H9 (cell line): Measurements from ENCODE around the gene TANGO6. TPM values are rescaled to one million over a fixed set of nuclear protein-coding genes. Genes with fewer than 3 reads are reported as not detected.

Source experiments
- DNase-seq: peaks from one replicate; pipeline ENCODE4 v3.0.0-alpha.2; 2017
- H2AFZ ChIP-seq: one replicate; pipeline ENCODE4 v1.6.1; 2013; ENCODE audit warnings: mild to moderate bottlenecking, low read length, control low read depth, moderate library complexity
- H2AK5ac ChIP-seq: 2 replicates; pipeline ENCODE4 v1.6.1; 2013; ENCODE audit warnings: low read length, control low read depth, mixed read lengths; ENCODE audit not compliant: insufficient read length
- H2BK120ac ChIP-seq: one replicate; pipeline ENCODE4 v1.6.1; 2013; ENCODE audit warnings: low read depth, mild to moderate bottlenecking, low read length, control low read depth, inconsistent platforms; ENCODE audit not compliant: poor library complexity, severe bottlenecking
- H2BK12ac ChIP-seq: 2 replicates; pipeline ENCODE4 v1.6.1; 2013; ENCODE audit warnings: low read length, control low read depth, mixed read lengths, low read depth; ENCODE audit not compliant: insufficient read length
- H2BK15ac ChIP-seq: 2 replicates; pipeline ENCODE4 v1.6.1; 2013; ENCODE audit warnings: low read depth, low read length, control low read depth
- H2BK20ac ChIP-seq: one replicate; pipeline ENCODE4 v1.6.1; 2013; ENCODE audit warnings: low read depth, mild to moderate bottlenecking, low read length, control low read depth, inconsistent platforms; ENCODE audit not compliant: poor library complexity, severe bottlenecking
- H2BK5ac ChIP-seq: 2 replicates; pipeline ENCODE4 v1.6.1; 2013; ENCODE audit warnings: low read length, control low read depth, mixed read lengths; ENCODE audit not compliant: insufficient read length
- H3K14ac ChIP-seq: 2 replicates; pipeline ENCODE4 v1.6.1; 2013; ENCODE audit warnings: low read length, control low read depth; ENCODE audit not compliant: insufficient read depth
- H3K18ac ChIP-seq: 2 replicates; pipeline ENCODE4 v1.6.1; 2013; ENCODE audit warnings: low read depth, mild to moderate bottlenecking, mixed read lengths, low read length, control low read depth; ENCODE audit not compliant: insufficient read length
- H3K23ac ChIP-seq: 2 replicates; pipeline ENCODE4 v1.6.1; 2013; ENCODE audit warnings: low read length, control low read depth, mixed read lengths, low read depth; ENCODE audit not compliant: insufficient read length
- H3K23me2 ChIP-seq: 2 replicates; pipeline ENCODE4 v1.6.1; 2013; ENCODE audit warnings: low read depth, mild to moderate bottlenecking, mixed read lengths, low read length, control low read depth; ENCODE audit not compliant: insufficient read length, poor library complexity, severe bottlenecking
- H3K27ac ChIP-seq: 2 replicates; pipeline ENCODE4 v1.5.1; 2013; ENCODE audit warnings: low read length, control low read depth, mixed read lengths, low read depth; ENCODE audit not compliant: insufficient read length
- H3K27me3 ChIP-seq: 2 replicates; pipeline ENCODE4 v1.6.1; 2013; ENCODE audit warnings: low read length, control low read depth, inconsistent platforms; ENCODE audit not compliant: insufficient read depth
- H3K4ac ChIP-seq: 2 replicates; pipeline ENCODE4 v1.6.1; 2013; ENCODE audit warnings: low read depth, mild to moderate bottlenecking, control low read depth, inconsistent platforms, low read length, moderate library complexity
- H3K4me1 ChIP-seq: 2 replicates; pipeline ENCODE4 v1.6.1; 2013; ENCODE audit warnings: low read length, control low read depth, inconsistent platforms; ENCODE audit not compliant: insufficient read depth
- H3K4me2 ChIP-seq: 2 replicates; pipeline ENCODE4 v1.6.1; 2013; ENCODE audit warnings: low read length, control low read depth, mixed read lengths; ENCODE audit not compliant: insufficient read length, insufficient read depth
- H3K56ac ChIP-seq: 2 replicates; pipeline ENCODE4 v1.6.1; 2013; ENCODE audit warnings: low read depth, mild to moderate bottlenecking, mixed read lengths, low read length, control low read depth; ENCODE audit not compliant: insufficient read length
- H3K79me1 ChIP-seq: 2 replicates; pipeline ENCODE4 v1.6.1; 2013; ENCODE audit warnings: low read depth, mild to moderate bottlenecking, moderate library complexity, low read length, control low read depth, inconsistent platforms; ENCODE audit not compliant: insufficient read depth, poor library complexity, severe bottlenecking
- H3K79me2 ChIP-seq: 2 replicates; pipeline ENCODE4 v1.6.1; 2013; ENCODE audit warnings: low read length, control low read depth, inconsistent platforms; ENCODE audit not compliant: insufficient read depth
- H3K9ac ChIP-seq: 2 replicates; pipeline ENCODE4 v1.6.1; 2013; ENCODE audit warnings: low read length, control low read depth, mixed read lengths; ENCODE audit not compliant: insufficient read length; ENCODE audit errors: extremely low read depth
- H3K9me3 ChIP-seq: one replicate; pipeline ENCODE4 v1.6.1; 2013; ENCODE audit warnings: low read depth, low read length, inconsistent platforms; ENCODE audit not compliant: control insufficient read depth
- H3T11ph ChIP-seq: one replicate; pipeline ENCODE4 v1.6.1; 2013; ENCODE audit warnings: mild to moderate bottlenecking, low read length, control low read depth, inconsistent platforms
- H4K20me1 ChIP-seq: one replicate; pipeline ENCODE4 v1.6.1; 2013; ENCODE audit not compliant: control insufficient read depth, insufficient read length, insufficient read depth
- H4K5ac ChIP-seq: 2 replicates; pipeline ENCODE4 v1.6.1; 2013; ENCODE audit warnings: low read depth, mild to moderate bottlenecking, mixed read lengths, low read length, control low read depth; ENCODE audit not compliant: insufficient read length
- H4K8ac ChIP-seq: replicated peaks from 2 replicates; pipeline ENCODE4 v1.6.1; 2013; ENCODE audit warnings: low read length, control low read depth, mixed read lengths, low read depth; ENCODE audit not compliant: insufficient read length
- H4K91ac ChIP-seq: 2 replicates; pipeline ENCODE4 v1.6.1; 2013; ENCODE audit warnings: low read depth, mild to moderate bottlenecking, moderate library complexity, mixed read lengths, low read length, control low read depth; ENCODE audit not compliant: insufficient read length
- H3K27ac Mint-ChIP-seq, 3 experiments: 2 replicates in 2 of 3; 3 replicates in 1 of 3; pipeline ENCODE4 v1.8.0; 2020 to 2021; ENCODE audit warnings: mixed read lengths in 3 of 3, mild to moderate bottlenecking in 1 of 3, moderate library complexity in 1 of 3
- H3K27me3 Mint-ChIP-seq: 2 replicates; pipeline ENCODE4 v1.8.0; 2021; ENCODE audit warnings: low read depth, mild to moderate bottlenecking, moderate library complexity, mixed read lengths
- H3K36me3 Mint-ChIP-seq, 3 experiments: 2 replicates in 2 of 3; 3 replicates in 1 of 3; pipeline ENCODE4 v1.8.0; 2020 to 2021; ENCODE audit warnings: low read depth in 3 of 3, mixed read lengths in 3 of 3; ENCODE audit not compliant: insufficient read depth in 1 of 3
- H3K4me1 Mint-ChIP-seq, 2 experiments: 2 replicates each; pipeline ENCODE4 v1.8.0; 2020; ENCODE audit warnings: mixed read lengths in 2 of 2
- H3K4me3 Mint-ChIP-seq, 2 experiments: 2 replicates in 1 of 2; 3 replicates in 1 of 2; pipeline ENCODE4 v1.8.0; 2020 to 2021; ENCODE audit warnings: mild to moderate bottlenecking in 2 of 2, mixed read lengths in 2 of 2, moderate library complexity in 1 of 2
- H3K9me3 Mint-ChIP-seq, 2 experiments: 2 replicates in 1 of 2; 3 replicates in 1 of 2; pipeline ENCODE4 v1.8.0; 2020; ENCODE audit warnings: mild to moderate bottlenecking in 2 of 2, mixed read lengths in 2 of 2, moderate library complexity in 1 of 2
- CTCF ChIP-seq: fragments of 200-600 bp; sonication (generic); conservative IDR thresholded peaks from 3 replicates; pipeline ENCODE4 v1.8.0; 2021; ENCODE audit warnings: antibody characterized with exemption, mild to moderate bottlenecking
- WGBS: extraction: QIAGEN DNeasy Blood & Tissue Kit; methylation state at CpG from one replicate; pipeline ENCODE4 v1.1.7; 2013; ENCODE audit warnings: missing lambda C conversion rate, low lambda C conversion rate, mixed read lengths; ENCODE audit not compliant: insufficient read length; ENCODE audit errors: extremely low coverage; 5-methylcytosine and 5-hydroxymethylcytosine counted together
- total RNA-seq: library from RNA; stranded (reverse); gene quantifications from 2 replicates; pipeline ENCODE4 v1.2.1, GENCODE V29; 2021

TANGO6 gene
- total RNA-seq, 1 experiment from 2014 or later = 12.0 TPM

DNA sequence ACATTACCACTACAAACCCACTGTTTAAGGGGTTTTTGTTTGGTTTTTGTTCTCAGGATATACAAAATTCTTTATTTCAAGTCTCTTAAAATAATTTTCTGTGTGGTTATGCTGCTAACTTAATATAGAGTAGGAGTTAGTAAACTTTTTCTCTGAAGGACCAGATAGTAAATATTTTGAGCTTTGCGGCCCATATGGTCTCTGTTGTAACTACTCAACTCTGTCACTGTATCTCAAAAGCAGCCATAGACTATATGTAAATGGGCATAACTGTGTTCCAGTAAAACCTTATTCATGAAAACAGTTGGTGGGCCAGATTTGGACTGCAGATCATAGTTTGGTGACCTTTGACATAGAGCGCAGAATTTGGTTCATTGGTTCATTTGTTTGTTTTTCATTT is 7.2 kb downstream of the TANGO6 start:
- Histone ChIP-seq H2BK5ac (no peak overlapping the region), H3K79me1 (no peaks in the 10 kb centered on the region), H2AK5ac (no peak overlapping the region), H4K5ac (no peak overlapping the region), H3K4ac (no peak overlapping the region), H3K27ac (no peak overlapping the region), H3K18ac (no peak overlapping the region), H3K23ac (no peak overlapping the region), H3K23me2 (no peaks in the 10 kb centered on the region), H4K91ac (no peak overlapping the region), H3K56ac (no peak overlapping the region), H3T11ph (no peak overlapping the region), H2BK15ac (no peak overlapping the region), H3K9me3 (no peaks in the 10 kb centered on the region), H2BK12ac (no peak overlapping the region), H3K27me3 (no peaks in the 10 kb centered on the region), H4K8ac (no peak overlapping the region), H2BK20ac (no peak overlapping the region), H3K9ac (no peak overlapping the region), H2AFZ (no peak overlapping the region), H3K4me2 (no peak overlapping the region), H2BK120ac (no peak overlapping the region), H4K20me1 (no peaks in the 10 kb centered on the region), H3K4me1 (no peaks in the 10 kb centered on the region), H3K14ac (no peak overlapping the region), H3K79me2 (no peaks in the 10 kb centered on the region)
- TF ChIP-seq CTCF = no peak
- Mint-ChIP-seq H3K27me3 (no peaks in the 10 kb centered on the region), H3K4me1 (peaks cover 2 to 3% of the 10 kb centered on the region in 2 experiments; a peak in 3 of 4 replicates), H3K27ac (no peak overlapping the region), H3K9me3 (no peaks in the 10 kb centered on the region), H3K4me3 (no peak overlapping the region), H3K36me3 (no peaks in the 10 kb centered on the region; a peak in 2 of 7 replicates)
- no CpG with 5 or more reads among the region's 2 CpGs for WGBS
- DNase-seq = no peak
